Sigmoid colon (tissue), 4 donors: Measurements from ENCODE around the gene SHC3.

Experiments
- POLR2AphosphoS5 ChIP-seq, 4 donors: sonication (generic); formaldehyde crosslinking; IDR thresholded peaks; one replicate each; pipeline ENCODE4 v1.6.1; 2017; ENCODE audit warnings: antibody characterized with exemption in 4 of 4
- TF ChIP-seq, protein P1 (sequence below), 4 experiments: fragments of 450-650 bp in 3 of 4; fragments of 200-600 bp in 1 of 4; IDR thresholded peaks; one replicate each; pipeline ENCODE4 v1.5.1; 2016 to 2019; ENCODE audit warnings: antibody characterized with exemption in 4 of 4, mild to moderate bottlenecking in 3 of 4, moderate library complexity in 2 of 4

- no peak for TF ChIP-seq POLR2AphosphoS5 (IDR thresholded peaks at IDR 0.05)
- TF ChIP-seq, protein P1, sequence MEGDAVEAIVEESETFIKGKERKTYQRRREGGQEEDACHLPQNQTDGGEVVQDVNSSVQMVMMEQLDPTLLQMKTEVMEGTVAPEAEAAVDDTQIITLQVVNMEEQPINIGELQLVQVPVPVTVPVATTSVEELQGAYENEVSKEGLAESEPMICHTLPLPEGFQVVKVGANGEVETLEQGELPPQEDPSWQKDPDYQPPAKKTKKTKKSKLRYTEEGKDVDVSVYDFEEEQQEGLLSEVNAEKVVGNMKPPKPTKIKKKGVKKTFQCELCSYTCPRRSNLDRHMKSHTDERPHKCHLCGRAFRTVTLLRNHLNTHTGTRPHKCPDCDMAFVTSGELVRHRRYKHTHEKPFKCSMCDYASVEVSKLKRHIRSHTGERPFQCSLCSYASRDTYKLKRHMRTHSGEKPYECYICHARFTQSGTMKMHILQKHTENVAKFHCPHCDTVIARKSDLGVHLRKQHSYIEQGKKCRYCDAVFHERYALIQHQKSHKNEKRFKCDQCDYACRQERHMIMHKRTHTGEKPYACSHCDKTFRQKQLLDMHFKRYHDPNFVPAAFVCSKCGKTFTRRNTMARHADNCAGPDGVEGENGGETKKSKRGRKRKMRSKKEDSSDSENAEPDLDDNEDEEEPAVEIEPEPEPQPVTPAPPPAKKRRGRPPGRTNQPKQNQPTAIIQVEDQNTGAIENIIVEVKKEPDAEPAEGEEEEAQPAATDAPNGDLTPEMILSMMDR (IDR thresholded peaks at IDR 0.05) = no peak
These were observed 178.2 kb downstream of the SHC3 start for GRCh38 chr9:89000371-89000781.
